ENCODE measurements around the gene RGS3.

RGS3 gene

GRCh38 chr9:113620377-113621161, 157.0 kb downstream of the RGS3 start:
- DNase-seq (ENCODE audit: low spot score), result peak; percentile 90

DNA sequence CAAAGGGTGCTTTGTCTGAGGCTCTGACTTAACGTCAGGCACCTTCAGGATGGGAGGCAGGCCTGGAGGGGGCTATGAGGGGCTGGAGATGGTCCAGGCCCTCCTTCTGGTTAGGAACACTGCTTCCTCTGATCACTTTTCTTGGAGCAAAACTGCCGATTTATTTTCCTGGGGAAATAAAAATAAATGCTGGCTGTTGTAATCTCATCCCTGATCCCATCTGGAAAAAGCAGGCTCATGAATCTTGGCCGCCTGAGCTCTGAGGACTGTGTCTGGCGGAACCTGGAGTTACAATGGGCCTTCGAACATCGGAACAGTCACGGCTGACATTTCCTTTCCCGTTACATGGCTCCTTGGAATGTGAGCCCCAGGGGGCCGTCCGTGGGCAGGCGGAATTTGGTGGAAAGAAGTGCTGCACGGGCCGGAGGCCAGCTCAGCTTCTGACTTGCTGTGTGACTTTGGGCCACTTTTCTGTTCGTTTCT, 157.8 kb downstream of the RGS3 start:
- no peak for DNase-seq (ENCODE audit: low spot score)

DNA sequence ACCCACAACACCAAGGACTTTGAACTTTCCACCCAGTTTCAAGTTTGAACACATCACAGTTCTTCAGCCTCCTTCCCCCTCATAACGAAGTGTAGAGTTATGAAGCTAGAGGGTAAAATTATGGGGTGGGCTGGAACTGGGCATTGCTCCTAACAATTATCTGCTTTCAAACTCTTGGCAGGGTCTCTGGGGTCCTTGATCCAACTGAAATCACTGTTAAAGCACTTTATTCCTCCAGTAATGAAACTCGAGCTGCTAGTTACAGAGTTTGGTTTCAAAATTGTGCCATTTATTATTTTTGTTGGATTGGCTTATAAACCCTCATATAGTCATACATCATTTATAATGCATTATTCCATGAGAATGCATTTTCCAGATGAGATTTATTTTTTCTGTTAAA, 158.5 kb downstream of the RGS3 start:
- no peak for DNase-seq (ENCODE audit: low spot score)

DNA sequence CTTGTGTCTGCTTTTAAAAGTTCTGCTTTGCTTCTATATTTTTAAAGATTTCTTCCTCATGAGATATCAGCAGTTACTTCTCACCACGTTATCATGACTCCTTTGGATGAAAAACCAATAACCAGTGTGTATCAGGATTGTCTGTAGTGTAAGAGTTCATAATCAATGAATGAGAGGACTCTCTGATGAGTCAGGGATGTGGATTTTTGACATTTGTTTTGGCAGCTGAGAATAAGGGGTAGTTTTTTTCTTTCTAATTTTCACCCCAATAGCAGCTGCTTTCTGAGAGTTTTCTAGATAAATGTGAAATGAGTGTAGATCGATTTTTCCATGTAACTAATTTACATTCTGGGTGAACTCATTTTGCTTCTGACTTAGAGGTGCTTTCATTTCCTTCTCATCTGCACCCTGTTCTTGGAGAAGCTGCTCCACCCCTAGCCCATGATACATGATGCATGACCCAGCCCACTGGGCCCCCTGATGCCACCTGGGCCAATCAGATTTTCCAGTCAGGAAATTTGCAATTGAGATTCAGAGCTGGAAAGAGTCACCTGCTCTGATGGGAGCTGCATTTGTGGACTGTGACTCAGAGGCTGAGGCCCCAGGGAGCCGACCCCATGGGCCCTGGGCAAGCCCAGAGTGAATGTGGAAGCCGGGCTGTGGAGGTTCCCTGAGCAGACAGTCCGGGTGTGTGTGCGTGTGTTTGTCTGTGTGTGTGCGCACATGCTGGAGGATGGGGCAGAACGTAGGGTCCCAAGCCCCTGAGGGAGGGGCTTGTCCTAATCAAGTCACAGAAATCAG, 159.3 kb downstream of the RGS3 start:
- DNase-seq (ENCODE audit: low spot score), result peak; percentile 91

DNA sequence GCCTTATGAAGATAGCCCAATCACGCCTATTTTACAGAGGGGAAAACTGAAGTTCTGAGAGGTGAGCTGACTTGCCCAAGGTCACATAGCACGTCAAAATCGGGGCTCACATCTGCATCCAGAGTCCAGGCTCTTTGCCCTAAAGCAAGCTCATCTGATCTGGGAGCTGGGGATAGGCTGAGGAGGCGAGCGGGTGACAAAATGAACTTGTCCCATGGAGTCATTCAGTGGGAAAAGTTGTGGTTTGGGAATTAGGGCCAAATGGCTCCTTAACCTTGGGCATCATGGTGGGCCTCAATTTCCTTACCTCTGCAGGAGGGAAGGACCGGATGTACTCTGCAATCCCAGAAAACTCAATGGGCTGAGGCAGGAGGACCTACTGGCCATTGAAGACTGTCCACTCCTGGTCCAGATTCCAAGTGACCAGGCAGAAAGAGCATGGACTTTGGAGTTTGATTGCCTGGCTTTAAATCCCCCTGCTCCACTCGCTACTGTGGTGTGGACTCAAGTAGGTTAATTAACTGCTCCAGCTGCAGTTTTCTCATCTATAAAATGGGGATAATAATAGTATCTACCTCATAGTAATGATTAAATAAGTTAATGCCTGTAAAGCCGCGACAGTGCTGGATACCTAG, 160.4 kb downstream of the RGS3 start:
- no peak for DNase-seq (ENCODE audit: low spot score)

- DNase-seq (ENCODE audit: low spot score), result no peak
These were observed 161.2 kb downstream of the RGS3 start for GRCh38 chr9:113624721-113625120.

GRCh38 chr9:113625486-113625885, 162.0 kb downstream of the RGS3 start:
- DNase-seq (ENCODE audit: low spot score), result no peak

DNA sequence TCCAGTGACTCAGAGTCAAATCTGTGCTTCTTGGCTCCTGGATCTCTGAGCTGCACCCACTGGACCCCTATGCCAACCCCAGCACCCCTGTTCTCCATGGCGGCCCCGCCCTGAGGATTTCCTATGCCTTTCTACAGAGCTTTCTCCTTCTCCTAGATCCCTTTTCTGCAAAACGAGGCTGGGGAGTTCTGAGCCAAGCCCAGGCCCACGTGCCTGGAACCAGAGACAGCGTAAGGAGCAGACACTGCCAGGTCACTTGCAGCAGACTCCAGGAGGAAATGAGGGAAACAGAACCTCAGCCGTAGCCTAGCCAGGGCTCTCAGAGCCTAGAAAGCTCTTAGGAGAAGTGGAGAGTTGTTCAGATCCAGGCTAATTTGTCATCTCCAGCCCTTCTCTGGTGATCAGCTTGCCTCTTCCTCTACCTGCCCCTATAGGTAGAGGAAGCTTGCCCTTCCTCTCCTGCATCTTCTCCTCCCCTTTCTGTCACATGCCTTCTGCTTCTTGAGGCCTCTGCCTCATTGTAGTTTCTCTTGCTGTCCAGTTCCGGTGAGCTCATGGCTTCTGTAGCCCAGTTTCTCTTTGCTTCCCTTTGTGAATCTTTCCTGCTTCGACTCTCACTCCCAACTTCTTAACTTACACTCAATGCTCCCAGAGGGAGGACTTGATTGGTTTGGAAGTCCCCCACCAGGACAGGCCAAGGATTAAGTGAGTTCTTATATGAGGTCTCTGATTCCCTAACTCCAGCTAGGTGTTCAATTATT, 163.4 kb downstream of the RGS3 start:
- DNase-seq (ENCODE audit: low spot score), result no peak

GRCh38 chr9:113628621-113629020, 165.1 kb downstream of the RGS3 start:
- DNase-seq (ENCODE audit: low spot score), result no peak

DNA sequence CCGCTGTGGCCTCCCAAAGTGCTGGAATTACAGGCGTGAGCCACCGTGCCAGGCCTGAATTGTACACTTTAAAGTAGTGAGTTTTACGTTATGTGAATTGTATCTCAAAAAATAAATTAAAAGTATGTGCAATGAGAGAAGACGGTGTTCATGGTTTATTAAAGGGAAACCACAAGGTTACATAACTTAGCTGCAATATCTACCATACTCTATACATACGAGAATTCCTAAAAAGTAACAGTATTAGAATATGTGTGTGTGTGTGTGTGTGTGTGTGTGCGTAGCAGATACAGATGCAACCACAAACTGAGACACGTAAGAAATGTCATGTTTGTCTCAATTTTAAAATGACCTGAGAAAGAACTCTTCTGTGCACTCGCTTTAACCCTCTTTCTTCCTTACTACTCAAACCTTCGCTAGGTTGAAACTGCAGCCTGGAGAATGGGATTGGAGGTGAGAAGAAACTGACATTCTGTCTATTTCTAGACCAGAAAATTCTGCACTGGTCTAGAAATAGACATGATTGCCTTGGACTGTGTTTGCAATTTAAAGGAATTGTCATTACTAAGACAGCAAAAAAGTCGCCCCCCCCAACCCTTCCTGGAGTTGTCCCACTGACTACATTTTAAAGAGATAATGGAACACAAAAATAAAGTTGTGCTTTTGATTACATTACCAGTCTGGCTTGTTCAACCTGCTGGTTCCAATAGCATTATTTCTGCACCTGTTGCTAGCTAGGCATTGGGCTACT, 167.0 kb downstream of the RGS3 start:
- no peak for DNase-seq (ENCODE audit: low spot score)

DNA sequence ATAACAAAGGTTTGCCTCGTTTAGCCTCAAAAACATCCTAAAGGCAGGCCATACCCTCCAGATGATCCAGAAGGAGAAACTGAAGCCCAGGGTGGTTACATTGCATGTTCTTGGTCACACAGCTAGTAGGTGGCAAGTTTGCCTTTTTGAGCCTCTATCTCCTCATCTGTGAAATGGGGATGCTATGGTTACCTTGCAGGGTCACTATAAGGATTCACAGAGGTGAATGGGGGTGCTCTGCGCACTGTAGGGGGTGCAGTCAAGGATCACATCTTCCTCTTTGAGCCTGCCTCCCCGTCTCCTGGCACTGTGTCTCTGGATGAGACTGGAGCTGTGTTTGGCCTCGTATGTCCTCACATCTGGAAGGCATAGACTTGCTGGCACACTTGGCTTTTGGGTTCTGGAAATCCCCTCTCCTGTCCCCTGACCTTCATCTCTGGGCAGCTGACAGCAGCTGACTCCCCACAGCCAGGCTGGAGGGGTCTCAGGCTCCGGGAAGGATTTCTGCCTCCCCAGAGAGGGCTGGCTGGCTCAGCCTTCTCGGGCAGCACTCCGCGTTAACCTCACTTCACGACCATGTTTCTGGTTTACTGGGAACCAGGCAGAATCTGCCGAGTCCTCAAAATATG, 167.7 kb downstream of the RGS3 start:
- DNase-seq (ENCODE audit: low spot score), result no peak

- no peak for DNase-seq (ENCODE audit: low spot score)
These were observed 168.5 kb downstream of the RGS3 start for GRCh38 chr9:113631871-113632665.

DNA sequence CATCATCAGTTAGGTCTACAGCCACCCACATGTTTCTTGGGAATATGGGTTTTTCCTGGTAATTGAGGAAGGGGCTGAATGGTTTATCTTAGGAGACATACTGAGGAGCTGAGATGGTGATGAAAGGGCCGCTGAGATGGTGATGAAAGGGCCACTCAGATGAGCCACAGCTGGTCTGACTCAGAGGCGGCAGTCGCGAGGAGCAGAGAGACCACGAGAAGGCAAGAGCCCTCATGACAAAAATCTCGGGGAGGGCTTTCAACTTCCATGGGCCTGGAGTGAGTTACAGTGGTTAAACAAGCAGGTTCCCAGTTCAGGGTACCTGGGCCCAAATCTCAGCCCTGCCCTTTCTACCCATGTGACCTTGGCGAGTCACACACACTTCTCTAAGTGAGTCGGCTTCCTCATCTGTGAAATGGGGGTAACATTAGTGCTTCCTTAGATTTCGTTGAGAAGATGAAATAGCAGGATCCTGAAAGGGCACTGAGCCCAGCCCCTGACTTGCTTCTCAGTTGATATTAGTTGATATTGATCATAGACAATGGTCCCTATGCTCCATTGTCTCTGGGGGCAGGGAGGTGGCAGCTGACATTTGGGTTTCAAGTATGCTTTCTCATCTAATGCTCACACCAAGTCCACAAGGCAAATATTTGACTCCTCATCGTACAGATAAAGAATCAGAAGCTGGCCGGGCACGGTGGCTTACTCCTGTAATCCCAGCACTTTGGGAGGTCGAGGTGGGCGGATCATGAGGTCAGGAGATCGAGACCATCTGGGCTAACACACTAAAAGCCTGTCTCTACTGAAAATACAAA, 169.5 kb downstream of the RGS3 start:
- no peak for DNase-seq (ENCODE audit: low spot score)

- no peak for DNase-seq (ENCODE audit: low spot score)
These were observed 170.5 kb downstream of the RGS3 start for GRCh38 chr9:113633782-113634595.

- peak; percentile 36 for DNase-seq (ENCODE audit: low spot score)
These were observed 171.3 kb downstream of the RGS3 start for GRCh38 chr9:113634596-113635515.

- no peak for DNase-seq (ENCODE audit: low spot score)
These were observed 172.1 kb downstream of the RGS3 start for GRCh38 chr9:113635586-113635985.

GRCh38 chr9:113636165-113636564, 172.6 kb downstream of the RGS3 start:
- DNase-seq (ENCODE audit: low spot score), result no peak

All from SW480 (cell line).